ENCODE measurements around the gene DHX34.

Gene DHX34

DNA sequence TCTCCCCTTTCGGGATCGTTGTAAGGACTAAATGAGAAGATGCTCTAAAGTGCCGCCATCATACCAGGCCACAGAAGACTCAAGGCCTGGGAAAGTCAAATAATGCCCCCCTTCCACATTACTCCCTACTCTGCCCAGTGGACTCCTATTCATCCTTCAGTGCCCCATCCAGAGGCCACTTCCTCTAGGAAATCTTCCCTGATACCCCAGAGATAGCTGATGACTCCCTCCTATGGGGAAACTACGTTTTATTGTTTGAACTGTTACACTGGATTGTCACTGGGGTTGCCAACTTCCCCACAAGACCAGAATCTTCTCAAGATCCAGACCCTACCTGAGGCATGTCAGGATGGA is 56.1 kb downstream of the DHX34 start:
- TF ChIP-seq CREB1 (IDR thresholded peaks at IDR 0.05; ENCODE audit: low read depth), result no peak
- no peak for TF ChIP-seq EP300 (IDR thresholded peaks at IDR 0.05; ENCODE audit: borderline replicate concordance)
- TF ChIP-seq FOXM1 (IDR thresholded peaks at IDR 0.05; ENCODE audit: borderline replicate concordance, low read depth), result no peak
- TF ChIP-seq TAF1 (IDR thresholded peaks at IDR 0.05; ENCODE audit: low read depth), result no peak
- TF ChIP-seq TCF12 (IDR thresholded peaks at IDR 0.05; ENCODE audit: low read depth), result no peak

DNA sequence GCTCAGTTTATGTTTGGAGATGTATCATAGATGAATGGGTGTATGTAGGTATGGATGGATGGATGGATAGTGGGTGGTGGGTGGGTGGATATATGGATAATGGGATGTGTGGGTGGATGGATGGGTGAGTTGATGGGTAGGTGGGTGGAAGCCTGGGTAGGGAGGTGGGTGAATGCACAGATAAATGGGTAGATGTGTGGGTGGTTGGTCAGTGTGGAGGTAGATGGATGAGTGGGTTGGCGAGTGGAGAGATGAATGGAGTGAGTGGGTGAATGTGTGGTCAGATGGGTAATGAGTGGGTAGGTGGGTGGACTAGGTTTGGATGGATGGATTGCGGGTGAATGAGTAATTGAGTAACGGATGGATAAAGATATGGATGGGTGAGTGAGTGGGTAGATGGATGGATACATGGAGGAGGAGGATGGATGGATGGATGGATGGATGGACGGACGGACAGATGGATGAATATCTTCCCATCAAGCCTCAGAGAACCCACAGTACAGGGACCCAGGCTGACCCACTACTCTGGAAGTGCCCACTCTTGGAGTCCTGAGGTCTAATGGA is 56.8 kb downstream of the DHX34 start:
- no peak for TF ChIP-seq CREB1 (IDR thresholded peaks at IDR 0.05; ENCODE audit: low read depth)
- TF ChIP-seq TEAD4 (IDR thresholded peaks at IDR 0.05), result no peak
- TF ChIP-seq EP300 (IDR thresholded peaks at IDR 0.05; ENCODE audit: borderline replicate concordance), result no peak
- TF ChIP-seq, protein P1, sequence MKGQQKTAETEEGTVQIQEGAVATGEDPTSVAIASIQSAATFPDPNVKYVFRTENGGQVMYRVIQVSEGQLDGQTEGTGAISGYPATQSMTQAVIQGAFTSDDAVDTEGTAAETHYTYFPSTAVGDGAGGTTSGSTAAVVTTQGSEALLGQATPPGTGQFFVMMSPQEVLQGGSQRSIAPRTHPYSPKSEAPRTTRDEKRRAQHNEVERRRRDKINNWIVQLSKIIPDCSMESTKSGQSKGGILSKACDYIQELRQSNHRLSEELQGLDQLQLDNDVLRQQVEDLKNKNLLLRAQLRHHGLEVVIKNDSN (IDR thresholded peaks at IDR 0.05), result no peak
- no peak for TF ChIP-seq TCF12 (IDR thresholded peaks at IDR 0.05; ENCODE audit: low read depth)
- no peak for TF ChIP-seq RAD21 (IDR thresholded peaks at IDR 0.05; ENCODE audit: low read depth)
- no peak for TF ChIP-seq ZBTB7A (IDR thresholded peaks at IDR 0.05; ENCODE audit: low read depth)
- TF ChIP-seq, protein P2, sequence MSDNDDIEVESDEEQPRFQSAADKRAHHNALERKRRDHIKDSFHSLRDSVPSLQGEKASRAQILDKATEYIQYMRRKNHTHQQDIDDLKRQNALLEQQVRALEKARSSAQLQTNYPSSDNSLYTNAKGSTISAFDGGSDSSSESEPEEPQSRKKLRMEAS (IDR thresholded peaks at IDR 0.05), result no peak
- no peak for TF ChIP-seq NFIC (IDR thresholded peaks at IDR 0.05)
- TF ChIP-seq EGR1 (IDR thresholded peaks at IDR 0.05), result no peak
- TF ChIP-seq TAF1 (IDR thresholded peaks at IDR 0.05; ENCODE audit: low read depth), result no peak
- no peak for TF ChIP-seq FOXM1 (IDR thresholded peaks at IDR 0.05; ENCODE audit: borderline replicate concordance, low read depth)
- TF ChIP-seq CEBPB (IDR thresholded peaks at IDR 0.05), result no peak
- no peak for TF ChIP-seq YY1 (IDR thresholded peaks at IDR 0.05; ENCODE audit: low read depth)
- TF ChIP-seq, protein P3, sequence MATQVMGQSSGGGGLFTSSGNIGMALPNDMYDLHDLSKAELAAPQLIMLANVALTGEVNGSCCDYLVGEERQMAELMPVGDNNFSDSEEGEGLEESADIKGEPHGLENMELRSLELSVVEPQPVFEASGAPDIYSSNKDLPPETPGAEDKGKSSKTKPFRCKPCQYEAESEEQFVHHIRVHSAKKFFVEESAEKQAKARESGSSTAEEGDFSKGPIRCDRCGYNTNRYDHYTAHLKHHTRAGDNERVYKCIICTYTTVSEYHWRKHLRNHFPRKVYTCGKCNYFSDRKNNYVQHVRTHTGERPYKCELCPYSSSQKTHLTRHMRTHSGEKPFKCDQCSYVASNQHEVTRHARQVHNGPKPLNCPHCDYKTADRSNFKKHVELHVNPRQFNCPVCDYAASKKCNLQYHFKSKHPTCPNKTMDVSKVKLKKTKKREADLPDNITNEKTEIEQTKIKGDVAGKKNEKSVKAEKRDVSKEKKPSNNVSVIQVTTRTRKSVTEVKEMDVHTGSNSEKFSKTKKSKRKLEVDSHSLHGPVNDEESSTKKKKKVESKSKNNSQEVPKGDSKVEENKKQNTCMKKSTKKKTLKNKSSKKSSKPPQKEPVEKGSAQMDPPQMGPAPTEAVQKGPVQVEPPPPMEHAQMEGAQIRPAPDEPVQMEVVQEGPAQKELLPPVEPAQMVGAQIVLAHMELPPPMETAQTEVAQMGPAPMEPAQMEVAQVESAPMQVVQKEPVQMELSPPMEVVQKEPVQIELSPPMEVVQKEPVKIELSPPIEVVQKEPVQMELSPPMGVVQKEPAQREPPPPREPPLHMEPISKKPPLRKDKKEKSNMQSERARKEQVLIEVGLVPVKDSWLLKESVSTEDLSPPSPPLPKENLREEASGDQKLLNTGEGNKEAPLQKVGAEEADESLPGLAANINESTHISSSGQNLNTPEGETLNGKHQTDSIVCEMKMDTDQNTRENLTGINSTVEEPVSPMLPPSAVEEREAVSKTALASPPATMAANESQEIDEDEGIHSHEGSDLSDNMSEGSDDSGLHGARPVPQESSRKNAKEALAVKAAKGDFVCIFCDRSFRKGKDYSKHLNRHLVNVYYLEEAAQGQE (IDR thresholded peaks at IDR 0.05; ENCODE audit: low read depth), result no peak

DNA sequence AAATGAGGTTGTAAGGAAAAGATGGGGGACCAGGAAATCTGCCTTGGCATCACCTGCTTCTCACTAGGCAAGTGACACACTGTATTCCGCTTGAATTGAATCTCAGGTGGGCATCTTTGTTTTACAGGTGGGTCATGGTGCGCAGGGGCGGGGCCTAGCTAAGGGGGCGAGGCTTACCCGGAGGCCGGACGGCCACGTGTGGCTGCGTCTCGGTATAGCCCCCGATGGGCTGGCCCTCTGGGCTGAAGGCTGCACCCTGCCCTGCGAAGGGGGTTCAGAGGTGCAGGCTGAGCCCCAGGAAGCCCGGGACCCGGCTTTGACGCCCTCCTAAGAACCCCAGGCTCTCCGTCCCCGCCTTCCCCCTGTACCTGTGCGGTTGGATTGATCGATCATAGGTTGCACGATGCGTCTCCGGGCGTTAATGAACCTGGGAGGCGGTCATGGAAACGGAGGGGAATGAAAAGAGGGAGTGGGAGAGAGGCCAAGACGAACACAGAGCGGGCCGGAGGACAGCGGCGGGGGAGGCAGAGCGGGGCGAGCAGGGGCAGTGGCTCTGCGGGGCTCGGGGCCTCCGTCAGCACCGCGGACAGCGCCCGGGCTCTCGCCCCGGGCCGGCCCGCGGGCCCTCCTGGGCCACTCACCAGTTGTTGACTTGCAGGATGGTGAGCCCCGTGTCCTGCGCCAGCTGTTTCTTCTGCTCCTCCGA is 57.7 kb downstream of the DHX34 start:
- no peak for TF ChIP-seq CEBPB (IDR thresholded peaks at IDR 0.05)
- TF ChIP-seq, protein P1 (IDR thresholded peaks at IDR 0.05), result no peak
- TF ChIP-seq EP300 (IDR thresholded peaks at IDR 0.05; ENCODE audit: borderline replicate concordance), result no peak
- TF ChIP-seq, protein P3 (IDR thresholded peaks at IDR 0.05; ENCODE audit: low read depth), result peak; percentile 98
- no peak for TF ChIP-seq TCF12 (IDR thresholded peaks at IDR 0.05; ENCODE audit: low read depth)
- TF ChIP-seq ZBTB7A (IDR thresholded peaks at IDR 0.05; ENCODE audit: low read depth), result no peak

DNA sequence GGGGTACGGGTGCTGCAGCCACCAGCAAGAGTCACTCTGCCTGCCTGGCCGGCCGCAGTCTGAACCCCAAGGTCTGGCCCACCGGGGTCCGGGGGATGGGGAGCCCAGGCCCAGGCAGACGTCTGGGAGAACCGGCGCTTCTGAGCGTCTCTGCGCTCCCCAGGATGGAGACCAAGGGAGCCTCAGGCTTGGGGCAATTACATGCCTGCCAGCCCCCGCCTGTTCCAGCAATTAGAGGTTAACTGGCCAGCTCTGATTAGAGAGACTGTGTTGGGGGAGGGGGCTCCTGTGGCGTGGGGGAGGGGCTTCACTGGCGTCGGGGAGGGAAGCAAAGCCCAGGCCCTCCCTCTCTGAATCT is 58.3 kb downstream of the DHX34 start:
- TF ChIP-seq EP300 (IDR thresholded peaks at IDR 0.05; ENCODE audit: borderline replicate concordance) (no peak), FOXM1 (IDR thresholded peaks at IDR 0.05; ENCODE audit: borderline replicate concordance, low read depth) (no peak), EGR1 (IDR thresholded peaks at IDR 0.05) (no peak), NFIC (IDR thresholded peaks at IDR 0.05) (no peak), YY1 (IDR thresholded peaks at IDR 0.05; ENCODE audit: low read depth) (no peak), CREB1 (IDR thresholded peaks at IDR 0.05; ENCODE audit: low read depth) (no peak), CEBPB (IDR thresholded peaks at IDR 0.05) (no peak), ZBTB7A (IDR thresholded peaks at IDR 0.05; ENCODE audit: low read depth) (no peak), TAF1 (IDR thresholded peaks at IDR 0.05; ENCODE audit: low read depth) (no peak)
- TF ChIP-seq, protein P3 (IDR thresholded peaks at IDR 0.05; ENCODE audit: low read depth), result no peak; the same call in 1 of the 2 replicates
- TF ChIP-seq, protein P1 (IDR thresholded peaks at IDR 0.05), result no peak
- TF ChIP-seq, protein P2 (IDR thresholded peaks at IDR 0.05), result no peak
